HG03045 (cell line): Measurements from ENCODE around the gene TBATA.
"Not testable (repeated sequence)": the region's sequence is repeated elsewhere in the genome, so short reads cannot be mapped to it uniquely, and the experiment has no call there.

ENCODE experiments used
- ATAC-seq: cut with Tn5 transposase; IDR thresholded peaks from one replicate; pipeline ENCODE4 v1.9.1; 2021; ENCODE audit warnings: mild to moderate bottlenecking, moderate library complexity; ENCODE audit not compliant: unreplicated experiment

TBATA gene

DNA sequence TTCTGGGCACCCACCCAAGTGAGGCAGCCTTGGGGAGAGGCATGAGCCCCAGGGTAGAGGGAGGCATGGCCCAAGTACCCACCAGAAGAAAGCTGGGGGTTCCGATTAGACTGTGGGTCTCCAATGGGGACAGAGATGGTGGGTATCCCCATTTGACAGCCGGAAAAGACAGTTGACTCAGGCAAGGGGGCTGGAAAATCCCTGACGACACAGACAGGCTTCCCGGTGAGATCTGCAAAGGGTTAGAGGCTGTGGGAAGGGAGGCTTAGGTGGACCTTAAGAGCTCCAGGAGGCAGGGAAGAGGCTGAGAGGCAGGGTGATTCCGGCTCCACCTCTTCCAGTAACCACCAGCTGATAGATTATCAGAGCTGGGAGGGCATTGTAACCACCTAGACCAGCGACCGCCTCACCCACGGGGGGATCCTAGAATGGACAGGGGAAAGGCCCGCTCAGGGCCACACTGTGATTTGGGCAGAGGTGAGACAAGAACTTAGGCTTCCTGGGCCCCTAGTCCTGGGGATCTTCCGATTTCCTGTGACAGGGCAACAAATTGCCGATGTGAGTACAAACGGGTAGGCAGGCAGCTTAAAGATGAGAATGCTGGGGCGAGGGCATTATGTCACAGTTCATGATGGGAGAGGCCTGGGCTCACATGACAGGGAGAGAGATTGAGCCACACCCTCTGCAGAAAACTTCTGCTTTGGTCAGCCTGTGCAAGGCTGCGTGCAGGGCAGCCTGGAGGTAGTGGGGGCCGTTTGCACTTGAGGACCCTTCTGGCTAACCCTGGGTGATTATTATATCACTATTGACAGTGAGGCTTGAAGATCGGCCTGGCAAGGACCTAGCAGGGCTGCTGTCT is 5.4 kb downstream of the TBATA start:
- no peak for ATAC-seq

GRCh38 chr10:70779088-70779487 is 6.1 kb downstream of the TBATA start:
- no peak for ATAC-seq

GRCh38 chr10:70778267-70778924 is 6.8 kb downstream of the TBATA start:
- ATAC-seq: no peak

GRCh38 chr10:70777063-70777875 is 7.9 kb downstream of the TBATA start:
- no peak for ATAC-seq

GRCh38 chr10:70776455-70777005 is 8.6 kb downstream of the TBATA start:
- ATAC-seq: no peak

- no peak for ATAC-seq
These were observed 9.3 kb downstream of the TBATA start for GRCh38 chr10:70775679-70776454.

GRCh38 chr10:70774810-70775678 is 10.1 kb downstream of the TBATA start:
- no peak for ATAC-seq

GRCh38 chr10:70773965-70774809 is 11.0 kb downstream of the TBATA start:
- no peak for ATAC-seq

GRCh38 chr10:70773461-70773860 is 11.7 kb downstream of the TBATA start:
- ATAC-seq: no peak

DNA sequence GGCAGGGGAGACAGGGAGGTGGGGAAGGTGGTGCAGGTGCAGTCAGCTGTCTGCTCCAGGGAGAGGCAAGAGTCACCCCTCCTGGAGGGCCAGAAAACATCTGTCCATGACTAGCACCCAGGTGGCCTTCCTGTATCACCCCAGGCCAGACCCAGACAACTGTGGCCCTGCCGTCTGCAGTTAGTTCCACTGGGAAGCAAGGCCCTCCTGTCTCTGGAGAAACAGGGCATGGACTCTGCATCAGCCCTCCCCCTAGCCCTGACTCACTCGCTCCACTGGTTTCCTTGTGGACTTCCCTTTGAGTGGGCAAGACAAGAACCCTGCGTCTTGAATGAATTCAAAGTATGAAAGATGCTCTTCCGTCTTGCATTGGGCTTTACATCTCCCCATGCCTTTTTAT is 12.6 kb downstream of the TBATA start:
- ATAC-seq: no peak

- no peak for ATAC-seq
These were observed 13.6 kb downstream of the TBATA start for GRCh38 chr10:70771311-70772194.

- not testable (repeated sequence) for ATAC-seq
These were observed 14.7 kb downstream of the TBATA start for GRCh38 chr10:70770516-70770915.

GRCh38 chr10:70770001-70770400 is 15.2 kb downstream of the TBATA start:
- ATAC-seq: no peak

- no peak for ATAC-seq
These were observed 16.1 kb downstream of the TBATA start for GRCh38 chr10:70769121-70769520.

DNA sequence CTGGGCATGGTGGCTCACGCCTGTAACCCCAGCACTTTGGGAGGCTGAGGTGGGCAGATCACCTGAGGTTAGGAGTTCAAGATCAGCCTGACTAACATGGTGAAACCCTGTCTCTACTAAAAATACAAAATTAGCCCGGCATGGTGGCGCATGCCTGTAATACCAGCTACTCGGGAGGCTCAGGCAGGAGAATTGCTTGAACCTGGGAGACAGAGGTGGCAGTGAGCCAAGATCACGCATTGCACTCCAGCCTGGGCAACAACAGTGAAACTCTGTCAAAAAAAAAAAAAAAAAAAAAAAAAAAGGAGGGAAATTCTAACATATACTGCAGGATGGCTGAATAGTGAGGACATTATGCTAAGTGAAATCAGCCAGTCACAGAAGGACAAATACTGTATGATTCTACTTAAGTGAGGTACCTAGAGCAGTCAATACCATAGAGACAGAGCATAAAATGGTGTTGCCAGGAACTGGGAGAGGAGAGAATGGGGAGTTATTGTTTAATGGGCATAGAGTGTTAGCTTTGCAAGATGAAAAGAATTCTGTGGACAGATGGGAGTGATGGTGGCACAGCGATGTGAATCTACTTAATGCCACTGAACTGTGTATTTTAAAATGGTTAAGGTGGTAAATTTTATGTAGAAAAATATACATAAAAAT is 17.0 kb downstream of the TBATA start:
- ATAC-seq: not testable (repeated sequence)

DNA sequence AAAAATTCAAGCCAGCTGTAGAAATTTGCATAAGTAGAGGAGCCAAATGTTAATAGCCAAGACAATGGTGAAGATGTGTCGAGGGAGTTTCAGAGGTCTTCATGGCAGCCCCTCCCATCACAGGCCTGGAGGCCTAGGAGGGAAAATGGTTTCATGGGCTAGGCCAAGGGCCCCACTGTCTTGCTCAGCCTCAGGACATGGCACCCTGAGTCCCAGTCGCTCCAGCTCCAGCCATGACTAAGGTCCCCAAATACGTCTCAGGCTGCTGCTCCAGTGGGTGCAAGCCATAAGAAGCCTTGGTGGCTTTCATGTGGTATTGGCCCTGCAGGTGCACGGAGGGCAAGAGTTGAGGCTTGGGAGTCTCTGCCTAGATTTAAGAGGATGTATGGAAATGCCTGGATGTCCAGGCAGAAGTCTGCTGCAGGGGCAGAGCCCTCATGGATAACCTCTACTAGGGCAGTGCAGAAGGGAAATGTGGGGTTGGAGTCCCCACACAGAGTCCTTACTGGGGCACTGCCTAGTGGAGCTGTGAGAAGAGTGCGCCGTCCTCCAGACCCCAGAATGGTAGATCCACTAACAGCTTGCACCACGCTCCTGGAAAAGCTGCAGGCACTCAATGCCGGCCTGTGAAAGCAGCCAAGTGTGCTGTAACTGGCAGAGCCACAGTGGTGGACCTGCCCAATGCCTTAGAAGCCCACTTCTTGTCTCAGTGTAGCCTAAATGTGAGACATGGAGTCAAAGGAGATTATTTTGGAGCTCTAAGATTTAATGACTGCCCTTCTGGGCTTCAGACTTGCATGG is 19.2 kb downstream of the TBATA start:
- ATAC-seq: no peak
